ENCODE measurements around the gene MCM9.
A peak's percentile ranks its signal among the peaks of the same experiment; 100 is the strongest.

Gene MCM9

GRCh38 chr6:118931436-118931835 is 3.5 kb downstream of the MCM9 start:
- DNase-seq, result no peak

- DNase-seq, result no peak
Observed at GRCh38 chr6:118930680-118931079, 4.3 kb downstream of the MCM9 start.

GRCh38 chr6:118923035-118923434 is 11.9 kb downstream of the MCM9 start:
- DNase-seq, result no peak

- DNase-seq, result no peak
Observed at GRCh38 chr6:118921084-118921483, 13.9 kb downstream of the MCM9 start.

GRCh38 chr6:118918329-118918725 is 16.6 kb downstream of the MCM9 start:
- no peak for DNase-seq

- no peak for DNase-seq
Observed at GRCh38 chr6:118917546-118918328, 17.2 kb downstream of the MCM9 start.

GRCh38 chr6:118914598-118914997 is 20.4 kb downstream of the MCM9 start:
- DNase-seq, result no peak

- DNase-seq, result no peak
Observed at GRCh38 chr6:118913161-118913560, 21.8 kb downstream of the MCM9 start.

- no peak for DNase-seq
Observed at GRCh38 chr6:118912646-118913045, 22.3 kb downstream of the MCM9 start.

GRCh38 chr6:118908441-118908840 is 26.5 kb downstream of the MCM9 start:
- DNase-seq, result no peak

GRCh38 chr6:118905851-118906250 is 29.1 kb downstream of the MCM9 start:
- DNase-seq, result no peak

- no peak for DNase-seq
Observed at GRCh38 chr6:118905084-118905483, 29.9 kb downstream of the MCM9 start.

GRCh38 chr6:118903691-118904090 is 31.3 kb downstream of the MCM9 start:
- no peak for DNase-seq

- no peak for DNase-seq
Observed at GRCh38 chr6:118903138-118903537, 31.8 kb downstream of the MCM9 start.

- no peak for DNase-seq
Observed at GRCh38 chr6:118902726-118903125, 32.2 kb downstream of the MCM9 start.

- DNase-seq, result peak; percentile 49
Observed at GRCh38 chr6:118899948-118900347, 35.0 kb downstream of the MCM9 start.

GRCh38 chr6:118897386-118897785 is 37.6 kb downstream of the MCM9 start:
- DNase-seq, result no peak

GRCh38 chr6:118896339-118897136 is 38.4 kb downstream of the MCM9 start:
- DNase-seq, result peak; percentile 72

GRCh38 chr6:118895859-118896258 is 39.1 kb downstream of the MCM9 start:
- DNase-seq, result no peak

GRCh38 chr6:118895261-118895560 is 39.7 kb downstream of the MCM9 start:
- DNase-seq, result no peak

- peak; percentile 64 for DNase-seq
Observed at GRCh38 chr6:118894425-118895260, 40.3 kb downstream of the MCM9 start.

- peak; percentile 99 for DNase-seq
Observed at GRCh38 chr6:118893807-118894424, 41.0 kb downstream of the MCM9 start, which contains the start of gene ASF1A. ASF1A (plus strand) TSS chr6:118894152; CDS start chr6:118894414, 262 bp downstream.

Data from activated CD4-positive, alpha-beta T cell treated with anti-CD3 and anti-CD28 coated beads, Interleukin-2, Interleukin-6, amounts not matched to agents 100 ng/mL and 50 ng/mL, durations not matched to agents 16 hours and 8 hours (primary cell).